ES-I3 (cell line): Measurements from ENCODE around the gene CTNNA2.

Experiments
- H3K36me3 ChIP-seq: 2 replicates; pipeline ENCODE4 v1.6.1; 2013; ENCODE audit warnings: mild to moderate bottlenecking, low read length, control low read depth, moderate library complexity; ENCODE audit not compliant: insufficient read depth
- H3K4me1 ChIP-seq: 2 replicates; pipeline ENCODE4 v1.6.1; 2013; ENCODE audit warnings: mild to moderate bottlenecking, control low read depth, low read length; ENCODE audit not compliant: insufficient read depth
- H3K9ac ChIP-seq: 2 replicates; pipeline ENCODE4 v1.6.1; 2013; ENCODE audit warnings: low read depth, mild to moderate bottlenecking, low read length, moderate library complexity
- H3K9me3 ChIP-seq: 2 replicates; pipeline ENCODE4 v1.6.1; 2013; ENCODE audit warnings: mild to moderate bottlenecking, low read length, moderate library complexity; ENCODE audit not compliant: control insufficient read depth, insufficient read depth

Gene CTNNA2

DNA sequence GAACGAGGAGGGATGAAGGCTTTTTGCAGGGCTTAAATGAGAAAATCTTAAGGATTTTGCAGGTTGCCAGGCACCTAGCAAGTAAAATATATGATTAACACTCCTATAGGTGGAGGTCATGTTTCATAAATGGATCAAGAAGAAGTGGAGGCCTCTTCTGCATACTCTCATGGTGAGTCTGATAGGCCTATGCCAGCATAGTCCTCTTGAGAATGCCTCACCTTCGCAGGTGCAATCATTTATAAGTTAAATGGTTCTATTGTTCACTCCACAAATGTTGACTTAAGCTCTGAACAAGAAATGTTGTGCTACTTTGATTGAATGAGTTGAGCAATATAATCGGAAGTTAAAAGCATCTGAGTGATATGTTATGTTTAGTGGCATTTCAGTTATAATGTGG is 779.6 kb downstream of the CTNNA2 start:
- Histone ChIP-seq H3K9me3 (no peaks in the 10 kb centered on the region), H3K9ac (no peak overlapping the region), H3K4me1 (no peaks in the 10 kb centered on the region), H3K36me3 (no peaks in the 10 kb centered on the region)

- no peak overlapping the region for H3K9ac ChIP-seq
- H3K9me3 ChIP-seq, result no peaks in the 10 kb centered on the region
- no peaks in the 10 kb centered on the region for H3K36me3 ChIP-seq
- H3K4me1 ChIP-seq, result no peaks in the 10 kb centered on the region
Observed at GRCh38 chr2:80293039-80293438, 780.2 kb downstream of the CTNNA2 start.

DNA sequence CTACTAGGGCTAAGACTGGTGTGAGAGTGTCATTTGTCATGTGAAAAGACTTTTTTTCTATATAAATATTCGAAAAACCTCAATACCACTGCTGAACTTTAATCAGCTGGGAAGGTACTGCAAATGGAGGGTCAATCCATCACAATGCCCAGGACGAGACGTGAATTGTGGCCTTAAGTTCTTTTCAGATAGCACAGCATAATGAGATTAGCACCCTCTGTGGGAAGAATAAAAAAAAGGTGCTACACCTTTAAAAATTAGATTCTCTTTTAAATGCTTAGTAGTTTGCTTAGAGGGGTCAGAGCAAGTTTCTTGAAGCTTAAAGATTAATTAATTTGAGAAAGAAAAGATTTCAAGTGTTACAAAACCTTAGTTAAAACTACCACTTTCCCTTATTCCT is 786.1 kb downstream of the CTNNA2 start:
- Histone ChIP-seq H3K9ac (no peak overlapping the region), H3K36me3 (no peaks in the 10 kb centered on the region), H3K9me3 (no peaks in the 10 kb centered on the region), H3K4me1 (peaks cover 22% of the 10 kb centered on the region)

- peaks cover 22% of the 10 kb centered on the region for H3K4me1 ChIP-seq
- no peak overlapping the region for H3K9ac ChIP-seq
- H3K36me3 ChIP-seq, result no peaks in the 10 kb centered on the region
Observed at GRCh38 chr2:80299661-80300060, 786.8 kb downstream of the CTNNA2 start.

GRCh38 chr2:80300346-80300745 is 787.5 kb downstream of the CTNNA2 start:
- H3K9ac ChIP-seq, result no peak overlapping the region
- peaks cover 22% of the 10 kb centered on the region for H3K4me1 ChIP-seq
- H3K36me3 ChIP-seq, result no peaks in the 10 kb centered on the region
- H3K9me3 ChIP-seq, result no peaks in the 10 kb centered on the region

More at GRCh38 chr2:80299661-80300060, 786.8 kb downstream of the CTNNA2 start:
- no peaks in the 10 kb centered on the region for H3K9me3 ChIP-seq

DNA sequence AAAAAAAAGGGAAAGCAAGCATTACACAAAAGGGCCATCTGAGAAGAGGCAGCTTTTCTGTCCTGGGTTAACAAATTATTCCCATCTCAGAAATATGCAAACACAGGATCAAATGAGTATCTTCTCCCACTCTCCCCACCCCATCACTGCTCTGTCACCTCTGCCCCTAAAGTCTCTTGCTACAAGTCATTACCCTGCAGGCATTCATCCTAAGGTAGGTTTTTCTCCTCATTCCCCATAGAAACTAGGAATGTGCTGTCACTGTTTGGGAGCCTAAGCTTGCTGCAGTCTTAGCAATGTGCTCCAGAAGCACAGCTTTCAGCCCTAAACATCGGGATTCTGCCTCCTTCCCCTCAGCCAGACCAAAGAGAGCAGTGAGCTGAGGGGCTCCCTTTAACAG is 788.1 kb downstream of the CTNNA2 start:
- Histone ChIP-seq H3K9me3 (no peaks in the 10 kb centered on the region), H3K9ac (no peak overlapping the region)

DNA sequence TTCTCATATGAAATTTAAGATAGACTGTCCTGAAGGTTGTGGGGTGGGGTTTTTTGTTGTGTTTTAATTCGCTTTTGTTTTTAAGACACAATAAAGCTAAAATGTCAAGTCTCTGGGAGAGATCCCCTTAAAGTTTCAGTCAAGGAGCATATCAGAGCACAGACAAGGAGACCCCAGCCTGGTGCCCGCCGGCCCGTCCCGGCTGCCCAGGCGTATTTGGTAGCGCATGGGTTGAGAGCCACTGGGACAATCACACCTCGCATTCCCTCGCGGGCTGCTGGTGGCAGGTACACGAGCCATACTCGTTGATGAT is 789.1 kb downstream of the CTNNA2 start:
- Histone ChIP-seq H3K36me3 (no peaks in the 10 kb centered on the region), H3K9me3 (no peaks in the 10 kb centered on the region), H3K4me1 (peaks cover 22% of the 10 kb centered on the region), H3K9ac (peak overlapping the region; percentile 54; the same call in 1 of the 2 replicates)

More for the DNA sequence above, 788.1 kb downstream of the CTNNA2 start:
- peaks cover 22% of the 10 kb centered on the region for H3K4me1 ChIP-seq
- H3K36me3 ChIP-seq, result no peaks in the 10 kb centered on the region

DNA sequence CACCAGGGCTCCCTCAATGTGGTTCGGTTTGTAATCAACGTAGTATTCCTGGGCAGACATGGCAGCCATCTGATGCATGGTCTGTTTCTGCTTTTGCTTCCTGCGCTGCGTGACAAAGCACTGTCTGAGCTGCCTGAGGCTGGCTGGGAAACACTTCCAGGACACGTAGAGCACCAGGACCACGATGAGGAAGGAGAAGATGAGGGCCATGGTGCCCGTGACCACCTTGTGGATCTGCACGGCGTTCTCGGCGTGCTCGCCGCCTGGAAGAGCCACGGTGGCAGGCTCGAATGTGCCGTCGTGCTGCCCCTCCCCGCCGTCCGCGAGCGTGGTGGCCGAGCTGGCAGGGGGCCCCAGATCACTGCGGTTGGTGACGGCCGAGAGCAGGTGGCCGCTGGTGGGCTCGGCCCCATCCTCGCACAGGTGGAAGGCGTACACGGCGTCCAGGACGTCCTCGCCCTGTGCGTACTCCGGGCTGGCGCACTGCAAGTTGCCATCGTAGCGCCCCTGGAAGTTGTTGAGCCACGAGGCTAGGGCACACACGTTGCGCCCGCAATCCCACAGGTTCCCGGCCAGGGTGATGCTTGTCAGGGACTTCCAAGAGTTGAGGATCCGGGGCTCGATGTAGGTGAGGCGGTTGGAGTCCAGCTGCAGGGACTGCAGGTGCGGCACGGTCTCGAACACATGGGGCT is 789.6 kb downstream of the CTNNA2 start:
- H3K4me1 ChIP-seq, result peaks cover 22% of the 10 kb centered on the region
- H3K9ac ChIP-seq, result peak overlapping the region; percentile 54; the same call in 1 of the 2 replicates
- no peaks in the 10 kb centered on the region for H3K36me3 ChIP-seq

DNA sequence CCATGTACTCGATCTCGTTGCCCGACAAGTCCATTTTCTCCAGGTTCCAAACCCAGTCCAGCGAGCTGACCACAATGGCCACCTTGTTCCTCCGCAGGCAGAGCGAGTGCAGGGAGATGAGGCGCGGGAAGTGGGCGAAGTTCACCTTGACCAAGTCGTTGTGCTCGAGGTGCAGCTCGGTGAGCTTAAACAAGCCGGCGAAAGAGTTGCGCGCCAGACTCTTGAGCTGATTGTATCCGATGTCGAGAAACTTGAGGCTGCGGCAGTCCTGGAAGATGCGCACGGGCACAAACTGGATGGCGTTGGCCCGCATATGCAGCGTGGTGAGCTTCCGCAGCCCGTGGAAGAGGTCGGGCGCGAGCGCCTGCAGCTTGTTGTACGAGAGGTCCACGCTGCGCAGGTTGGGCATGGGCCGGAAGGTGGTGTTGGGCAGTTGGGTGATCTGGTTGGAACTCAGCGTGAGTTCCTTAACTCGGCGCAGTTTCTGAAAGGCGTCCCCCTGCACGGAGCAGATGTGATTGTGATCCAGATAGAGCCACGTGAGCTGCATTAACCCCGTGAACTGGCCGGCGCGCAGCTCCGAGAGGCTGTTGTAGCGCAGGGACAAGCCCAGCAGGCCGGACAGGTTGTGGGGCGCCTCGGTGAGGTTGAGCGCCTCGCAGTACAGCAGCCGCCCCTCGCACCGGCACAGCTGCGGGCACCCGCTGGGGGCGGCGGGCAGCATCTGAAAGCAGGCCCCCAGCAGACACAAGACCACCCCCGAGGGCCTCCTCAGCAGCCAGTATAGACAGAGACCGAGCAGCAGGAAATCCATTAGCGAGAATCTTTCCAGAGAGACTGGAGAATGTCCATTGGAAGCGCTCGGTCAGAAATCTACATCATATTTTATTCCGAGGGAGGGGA is 790.4 kb downstream of the CTNNA2 start:
- H3K36me3 ChIP-seq, result no peaks in the 10 kb centered on the region
- peak overlapping the region; percentile 54; the same call in 1 of the 2 replicates for H3K9ac ChIP-seq
- H3K9me3 ChIP-seq, result no peaks in the 10 kb centered on the region
- H3K4me1 ChIP-seq, result peaks cover 22% of the 10 kb centered on the region

More for the DNA sequence above, 789.6 kb downstream of the CTNNA2 start:
- no peaks in the 10 kb centered on the region for H3K9me3 ChIP-seq

GRCh38 chr2:80303909-80304837 is 791.3 kb downstream of the CTNNA2 start, which contains the start of gene LRRTM1:
Gene LRRTM1 (minus strand): TSS chr2:80304752. CDS start chr2:80303819, 933 bp downstream.
- Histone ChIP-seq H3K9ac (peak within 1 kb of the TSS; percentile 54; the same call in 1 of the 2 replicates), H3K36me3 (no peaks in the 10 kb centered on the region), H3K4me1 (peaks cover 21% of the 10 kb centered on the region), H3K9me3 (no peaks in the 10 kb centered on the region)

DNA sequence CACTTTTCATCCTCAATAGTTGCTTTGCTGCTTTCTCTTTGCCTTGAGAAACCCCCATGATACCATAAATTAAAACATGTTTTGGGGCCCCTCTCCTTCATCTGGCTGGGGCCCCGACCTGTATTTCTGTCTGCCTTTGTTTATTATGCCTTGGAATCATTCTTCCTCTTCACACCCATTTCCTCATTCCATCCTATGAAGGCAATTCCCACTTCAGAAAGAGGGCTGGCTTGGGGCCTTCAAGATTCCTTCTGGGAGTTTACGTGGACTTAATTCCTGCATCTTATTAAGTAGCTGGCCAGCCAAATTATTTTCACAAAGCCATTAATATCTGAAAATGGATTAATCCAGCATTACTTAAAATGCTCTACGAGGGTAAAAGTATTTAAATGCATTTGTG is 798.5 kb downstream of the CTNNA2 start:
- H3K4me1 ChIP-seq, result no peaks in the 10 kb centered on the region
- no peaks in the 10 kb centered on the region for H3K36me3 ChIP-seq
- no peak overlapping the region for H3K9ac ChIP-seq
- no peaks in the 10 kb centered on the region for H3K9me3 ChIP-seq

DNA sequence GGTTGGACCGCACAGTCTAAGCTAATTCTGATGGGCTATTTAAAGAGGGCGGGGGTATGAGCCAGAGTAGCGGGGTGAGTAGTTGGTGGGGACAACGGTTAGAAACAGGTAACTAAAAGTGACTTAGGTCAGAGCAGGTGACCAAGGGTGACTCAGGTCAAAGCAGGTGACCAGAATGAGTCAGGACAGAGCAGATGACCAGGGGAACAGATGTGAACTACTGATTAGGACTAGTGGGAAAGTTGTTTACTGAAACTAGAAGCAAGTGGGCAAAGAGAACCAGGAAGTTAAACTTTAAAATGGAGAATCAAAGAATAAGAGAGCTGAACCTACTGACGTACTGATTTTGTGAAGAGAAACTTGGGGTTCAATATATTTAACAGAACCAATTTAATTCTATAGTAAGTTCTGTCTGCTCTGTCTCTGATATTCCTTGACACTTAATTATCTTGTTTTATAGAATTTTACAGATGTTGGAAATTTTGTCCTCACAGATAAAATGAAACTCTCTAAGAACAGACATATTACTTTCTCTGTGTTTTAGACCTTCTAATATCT is 799.5 kb downstream of the CTNNA2 start:
- no peak overlapping the region for H3K9ac ChIP-seq

DNA sequence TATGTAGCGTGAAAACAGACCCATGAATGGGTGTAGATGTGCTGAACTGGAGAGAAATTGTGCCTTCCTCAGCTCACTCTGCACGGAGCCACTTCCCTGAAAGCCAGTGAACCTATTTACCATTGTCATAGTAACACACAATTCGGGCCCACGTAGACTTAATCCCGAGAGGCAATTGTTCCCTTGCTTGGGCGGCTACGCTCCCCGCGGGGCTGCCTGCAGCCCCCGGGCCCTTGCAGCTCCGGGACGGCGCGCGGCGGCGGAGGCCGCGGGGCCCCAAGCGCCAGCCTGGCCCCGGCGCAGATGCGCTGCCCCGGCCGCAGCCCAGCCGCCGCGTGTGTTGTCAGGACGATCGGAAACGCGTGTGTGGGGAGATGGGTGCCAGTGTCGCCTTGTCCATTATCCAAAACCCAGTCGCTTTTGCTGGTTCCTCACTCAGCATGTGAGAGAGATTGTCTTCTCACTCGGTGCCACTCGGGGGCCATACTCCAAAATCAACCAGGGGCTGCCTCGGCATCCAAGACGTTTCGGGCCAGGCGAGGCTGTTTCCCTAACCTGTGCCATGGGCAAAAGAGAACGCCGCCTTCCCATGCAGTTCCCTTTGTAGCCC is 809.6 kb downstream of the CTNNA2 start:
- peak overlapping the region; percentile 39; the same call in 1 of the 2 replicates for H3K9ac ChIP-seq
- H3K4me1 ChIP-seq, result peaks cover 23% of the 10 kb centered on the region
- H3K9me3 ChIP-seq, result no peaks in the 10 kb centered on the region
- H3K36me3 ChIP-seq, result no peaks in the 10 kb centered on the region

More for the DNA sequence above, 799.5 kb downstream of the CTNNA2 start:
- no peaks in the 10 kb centered on the region for H3K36me3 ChIP-seq
- H3K9me3 ChIP-seq, result no peaks in the 10 kb centered on the region
- H3K4me1 ChIP-seq, result no peaks in the 10 kb centered on the region
